Activated CD8-positive, alpha-beta memory T cell treated with anti-CD3 and anti-CD28 coated beads, Interleukin-2, amount 50 U/mL, for 24 hours (primary cell): Measurements from ENCODE around the gene KCNH1.

ENCODE experiments used
- DNase-seq: peaks from one replicate; pipeline ENCODE4 v3.0.0-alpha.2; 2020; ENCODE audit errors: extremely low read depth

KCNH1 gene

DNA sequence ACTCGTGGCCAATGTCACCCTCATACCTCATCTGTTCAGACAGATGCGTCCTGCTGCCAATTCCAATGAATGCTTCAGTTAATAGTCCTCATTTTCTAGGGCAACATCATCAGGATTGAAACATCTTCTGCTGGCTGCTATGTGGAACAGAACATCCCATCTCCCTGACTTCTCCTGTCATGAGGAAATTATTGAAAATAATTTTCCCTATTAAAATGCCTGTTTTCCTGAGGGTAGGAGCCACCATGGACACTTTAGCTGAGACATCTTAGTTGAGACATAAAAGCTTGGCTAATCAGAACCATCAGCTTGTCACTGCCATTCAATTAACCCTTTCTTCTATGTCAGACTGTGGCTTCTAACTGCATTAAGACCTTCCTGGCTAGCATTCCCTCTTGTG lies 409.2 kb downstream of the KCNH1 start:
- DNase-seq: no peak

DNA sequence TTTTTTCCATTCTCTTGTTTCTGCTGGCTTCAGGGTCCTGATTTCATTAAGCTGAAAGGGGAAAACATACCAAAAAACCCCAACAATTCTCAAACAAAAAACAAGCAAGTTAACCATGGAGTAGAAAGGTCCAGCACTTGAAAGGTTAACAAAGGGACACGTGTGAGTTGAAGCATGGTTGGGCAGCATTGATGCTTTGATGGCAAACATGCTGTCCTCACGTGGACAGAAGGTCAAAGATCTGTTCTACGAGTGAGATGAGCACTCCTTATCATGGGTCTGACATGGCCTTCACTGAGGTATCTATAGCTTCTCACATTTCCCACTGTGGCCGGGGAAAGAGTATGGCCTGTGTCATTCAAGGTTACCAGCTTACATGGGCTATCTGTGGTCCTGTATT lies 410.3 kb downstream of the KCNH1 start:
- DNase-seq: no peak

DNA sequence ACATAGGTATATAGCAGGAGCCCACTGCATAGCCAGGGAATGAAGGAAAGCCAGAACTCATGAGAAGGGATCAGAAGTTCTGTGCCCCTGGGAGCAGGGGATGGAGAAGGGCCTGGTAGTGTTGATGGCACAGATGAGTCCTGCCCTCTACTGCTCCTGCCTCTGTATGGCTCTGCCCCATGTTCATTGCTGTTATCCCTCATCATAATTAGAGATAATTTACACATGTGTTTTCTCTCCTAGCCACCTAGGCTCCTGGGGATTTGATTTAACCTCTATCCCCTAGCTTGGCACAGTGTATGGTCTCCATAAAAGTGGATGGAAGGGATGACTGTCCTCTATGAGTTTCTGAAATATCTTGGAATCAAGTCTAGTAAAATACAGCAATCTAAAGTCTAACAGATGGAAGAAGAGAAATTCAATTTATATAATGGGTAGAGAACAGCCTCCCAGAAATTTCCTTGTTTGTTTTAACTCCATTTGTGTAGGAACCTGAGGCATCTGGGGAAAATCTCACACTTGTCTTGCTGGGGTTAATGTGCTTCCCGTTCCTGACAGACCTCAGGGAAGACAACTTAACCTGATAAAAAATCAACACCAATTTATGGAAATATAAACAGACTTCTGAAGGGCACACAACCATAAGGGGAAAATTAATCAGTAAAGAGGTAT lies 411.4 kb downstream of the KCNH1 start:
- no peak for DNase-seq

DNA sequence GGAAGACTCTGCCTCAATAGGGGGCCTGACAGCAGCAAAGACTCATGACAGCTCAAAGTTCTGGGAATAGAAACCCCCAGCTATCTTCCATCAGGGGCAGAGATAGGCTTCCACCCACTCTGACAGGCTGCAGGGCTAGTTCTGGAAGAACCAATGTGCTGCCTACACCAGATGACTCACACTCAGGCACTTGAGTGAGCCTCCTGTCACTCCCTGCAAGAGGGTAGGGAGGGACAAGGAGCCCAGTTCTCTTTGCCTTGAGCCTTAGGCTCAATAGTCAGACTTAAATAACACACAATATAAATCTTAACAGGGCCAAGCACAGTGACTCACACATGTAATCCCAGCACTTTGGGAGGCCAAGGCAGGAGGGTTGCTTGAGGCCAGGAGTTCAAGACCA lies 418.9 kb downstream of the KCNH1 start:
- no peak for DNase-seq

DNA sequence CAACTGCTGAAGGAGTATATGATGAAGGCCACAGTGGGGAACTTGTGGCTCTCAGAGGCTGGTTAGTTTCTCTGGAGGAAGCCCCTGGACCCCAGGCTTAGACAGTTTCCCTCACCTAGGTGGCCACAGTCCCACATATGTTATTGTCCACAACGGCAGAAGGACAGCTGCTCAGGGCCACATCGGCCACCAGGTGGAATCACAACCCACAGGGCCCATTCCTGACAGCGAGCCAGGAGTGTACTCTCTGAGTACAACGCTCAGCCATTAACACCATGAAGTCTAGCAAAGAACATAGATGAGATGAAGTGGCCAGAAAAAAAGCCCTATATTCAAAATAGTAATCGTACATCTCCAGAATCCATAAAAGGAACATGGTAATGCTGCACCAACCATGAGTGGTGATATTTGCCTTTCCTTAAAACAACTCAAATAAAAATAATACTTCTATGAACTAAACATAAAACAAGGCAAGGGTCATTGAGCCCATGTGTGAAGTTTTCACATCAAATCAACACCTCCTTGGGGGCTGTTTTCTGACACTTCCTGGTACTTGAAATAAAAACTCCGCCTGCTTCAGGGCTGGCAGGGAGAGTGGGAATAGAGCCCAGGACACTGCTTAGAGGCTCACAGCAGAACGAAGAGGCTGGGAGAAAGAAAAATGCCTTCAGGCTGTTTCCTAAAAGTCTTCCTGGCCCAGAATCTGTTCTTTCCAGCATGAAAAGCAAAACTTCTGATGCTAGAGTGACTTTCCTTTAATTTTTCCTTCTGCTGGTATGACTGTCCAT lies 421.9 kb downstream of the KCNH1 start:
- no peak for DNase-seq

DNA sequence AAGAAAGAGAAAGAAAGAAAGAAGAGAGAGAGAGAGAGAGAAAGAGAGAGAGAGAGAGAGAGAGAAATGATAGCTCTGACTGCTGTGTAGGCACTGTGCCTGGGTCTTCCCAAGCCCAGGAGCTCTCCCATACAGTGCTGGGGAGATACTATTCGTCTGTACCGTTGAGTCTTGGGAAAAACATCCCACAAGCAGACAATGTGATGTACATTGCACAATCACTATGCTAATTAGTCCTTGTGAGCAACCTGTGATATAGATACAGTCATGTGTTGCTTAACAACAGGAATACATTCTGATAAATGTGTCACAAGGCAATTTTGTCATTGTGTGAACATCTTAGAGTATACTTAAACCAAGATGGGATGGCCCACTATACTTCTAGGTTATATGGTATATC lies 424.2 kb downstream of the KCNH1 start:
- DNase-seq: no peak

DNA sequence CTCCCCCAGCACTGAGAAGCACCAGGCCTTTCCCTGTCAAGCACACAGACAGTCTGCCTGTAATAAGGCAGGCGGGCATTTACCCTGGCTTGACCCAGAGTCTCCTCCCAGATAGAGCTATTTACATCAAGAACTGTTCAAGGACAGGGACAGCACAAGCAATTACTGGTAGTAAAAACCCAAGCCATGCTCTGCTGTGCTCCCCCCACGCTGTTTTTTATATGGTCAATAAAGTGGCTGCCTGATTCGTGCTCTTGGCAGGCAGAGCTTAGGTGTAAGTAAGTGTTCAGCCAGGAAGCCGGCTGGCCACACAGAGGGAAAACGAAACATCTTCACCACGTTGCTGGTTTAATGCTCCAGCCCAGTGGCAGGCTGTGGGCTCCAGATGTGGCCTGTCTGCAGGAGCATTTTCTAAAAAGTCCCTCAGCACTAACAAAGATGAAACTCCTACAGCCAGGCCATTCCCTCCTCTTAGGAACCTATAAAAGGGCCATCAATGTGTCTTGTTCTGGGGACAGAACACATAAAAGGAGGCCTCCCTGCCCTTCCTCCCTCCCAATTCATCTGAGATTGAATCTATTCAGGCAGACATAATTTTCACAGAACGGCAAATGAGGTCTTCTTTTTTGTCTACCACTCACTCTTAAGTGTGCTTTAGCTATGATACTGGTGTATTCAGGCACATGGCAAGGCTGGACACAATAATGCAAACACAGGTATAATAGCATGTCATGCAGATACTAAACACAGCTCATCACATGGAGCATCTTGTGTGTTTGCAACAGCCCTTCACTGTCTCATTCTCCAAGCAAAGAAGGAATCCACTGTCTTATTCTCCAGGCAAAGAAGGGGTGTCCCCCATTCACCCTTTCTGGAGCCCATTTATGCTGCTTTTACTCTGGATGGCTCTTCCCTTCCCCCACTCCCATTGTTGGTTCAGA lies 426.4 kb downstream of the KCNH1 start:
- no peak for DNase-seq

DNA sequence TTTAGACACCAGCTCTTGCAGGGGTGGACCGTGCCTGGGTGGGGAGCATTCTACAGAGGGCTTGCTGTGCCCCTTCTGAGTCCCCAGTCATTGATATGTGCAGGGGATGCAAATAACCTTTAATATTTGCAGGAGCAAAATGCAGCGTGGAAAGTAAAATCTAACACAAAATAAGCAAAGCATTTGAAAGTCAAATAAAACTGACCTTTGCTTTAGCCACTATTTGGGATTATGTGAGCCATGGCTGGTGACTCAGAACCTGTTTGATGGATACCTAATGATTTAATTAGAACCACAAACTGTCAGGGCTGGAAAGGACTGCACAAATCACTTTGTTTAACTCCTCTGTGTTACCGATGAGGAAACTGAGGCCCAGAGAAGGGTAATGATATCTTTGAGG lies 427.7 kb downstream of the KCNH1 start:
- no peak for DNase-seq

DNA sequence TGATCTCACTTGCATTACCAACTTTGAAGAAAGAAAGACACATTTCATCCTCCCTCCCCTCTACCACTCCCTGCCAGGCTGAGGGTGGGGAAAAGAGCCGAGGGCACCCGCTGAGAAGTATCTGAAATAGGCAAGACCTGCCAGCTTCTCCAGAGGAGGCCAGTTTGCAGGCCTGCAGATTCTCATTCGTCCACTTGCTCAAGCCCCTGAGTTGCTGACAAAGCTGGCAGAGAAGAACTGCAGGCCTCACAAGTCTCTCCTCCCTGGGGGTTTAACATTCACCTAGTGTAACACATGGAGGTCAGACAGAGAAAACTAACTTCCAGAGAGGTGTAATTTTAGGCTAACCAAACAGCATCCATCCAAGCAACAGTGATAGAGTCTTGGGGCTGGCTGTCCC lies 428.9 kb downstream of the KCNH1 start:
- DNase-seq: no peak

DNA sequence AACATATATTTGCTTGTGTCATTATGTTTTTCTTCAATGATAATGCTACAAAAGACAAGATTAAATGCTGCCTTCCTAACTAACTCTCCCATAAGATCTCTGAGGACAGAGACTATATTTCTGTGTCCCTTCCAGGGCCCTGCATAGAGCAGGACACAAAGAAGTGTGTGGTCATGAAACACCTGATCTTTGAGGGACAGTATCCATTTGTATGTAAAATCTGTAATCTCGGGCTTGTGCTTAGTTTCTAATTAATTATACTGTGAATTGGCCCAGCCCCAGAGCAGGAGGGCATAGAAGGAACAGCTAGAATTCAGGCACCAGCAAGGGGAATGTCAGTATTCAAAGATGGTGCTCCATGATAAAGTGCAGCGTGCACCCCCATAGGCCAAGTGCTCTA lies 430.4 kb downstream of the KCNH1 start:
- DNase-seq: no peak

DNA sequence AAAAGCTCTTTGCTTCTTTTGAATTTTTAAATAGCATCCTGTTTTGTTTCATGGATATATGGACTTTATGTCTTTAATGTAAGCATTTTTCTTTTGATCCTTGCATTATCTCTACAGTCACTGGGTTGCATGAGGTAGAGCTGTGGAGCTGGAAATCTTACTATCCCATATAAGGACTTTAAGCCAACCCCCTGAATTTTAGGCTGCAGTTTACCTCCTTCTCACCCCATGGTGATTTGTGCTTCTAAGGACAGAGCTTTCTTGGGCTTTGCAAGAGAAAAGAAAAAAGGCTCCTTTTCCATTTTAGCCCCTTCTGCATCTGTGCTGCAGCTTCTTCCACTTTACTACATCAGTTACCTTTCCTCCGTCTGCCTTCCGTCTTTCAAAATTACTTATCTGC lies 431.4 kb downstream of the KCNH1 start:
- DNase-seq: no peak

DNA sequence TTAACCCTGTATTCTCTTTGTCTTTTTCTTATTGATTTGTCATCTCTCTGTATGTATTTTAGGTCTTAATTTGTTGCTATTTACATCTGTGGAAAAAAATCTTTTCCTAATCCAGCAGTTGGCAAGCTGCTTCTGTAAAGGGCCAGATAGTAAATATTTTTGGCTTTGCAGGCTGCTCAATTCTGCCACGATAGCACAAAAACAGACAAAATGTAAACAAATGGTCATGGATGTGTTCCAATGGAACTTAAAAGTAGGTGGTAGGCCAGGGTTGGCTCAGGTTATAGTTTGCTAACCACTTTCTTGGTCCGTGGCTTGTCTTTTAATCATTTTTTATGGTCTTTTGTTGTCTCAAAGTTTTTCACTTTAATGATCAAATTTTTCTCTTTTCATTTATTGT lies 433.4 kb downstream of the KCNH1 start:
- no peak for DNase-seq

DNA sequence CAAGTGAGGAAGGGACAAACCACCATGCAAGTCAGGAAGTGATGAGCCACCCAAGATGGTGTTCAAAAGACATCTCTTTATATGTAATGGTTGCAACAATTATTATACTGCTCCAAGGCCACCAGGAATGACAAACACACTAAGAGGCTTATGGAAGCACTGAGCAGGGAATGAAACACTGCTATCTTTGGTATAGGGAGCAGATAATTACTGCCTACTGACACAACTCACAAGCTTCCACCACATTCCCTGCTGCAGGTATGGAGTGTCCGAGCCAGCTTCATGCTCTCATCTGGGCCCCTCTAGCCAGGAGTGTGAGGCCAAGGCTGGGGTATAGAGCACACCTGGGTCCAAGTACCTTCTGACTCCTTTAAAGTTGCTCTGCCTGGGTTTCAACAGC lies 433.9 kb downstream of the KCNH1 start:
- DNase-seq: no peak

DNA sequence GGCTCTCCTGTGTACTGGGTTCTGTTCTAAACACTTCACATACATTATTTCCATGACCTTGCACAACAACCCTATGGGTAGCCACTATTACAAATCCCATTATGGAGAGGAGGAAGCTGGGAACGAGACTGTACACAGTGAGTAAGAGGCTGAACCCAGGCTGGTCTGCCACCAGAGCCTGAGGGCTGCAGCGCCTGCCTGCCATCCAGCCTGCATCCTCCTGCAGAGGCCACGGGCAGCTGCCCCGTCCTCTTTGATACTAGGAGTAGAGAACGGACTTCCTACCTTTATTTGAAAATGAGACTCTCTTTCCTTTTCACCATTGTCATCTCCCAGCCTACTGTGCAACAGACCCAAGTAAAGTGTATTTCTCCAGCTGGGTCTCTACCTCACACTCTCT lies 435.3 kb downstream of the KCNH1 start:
- DNase-seq: no peak

DNA sequence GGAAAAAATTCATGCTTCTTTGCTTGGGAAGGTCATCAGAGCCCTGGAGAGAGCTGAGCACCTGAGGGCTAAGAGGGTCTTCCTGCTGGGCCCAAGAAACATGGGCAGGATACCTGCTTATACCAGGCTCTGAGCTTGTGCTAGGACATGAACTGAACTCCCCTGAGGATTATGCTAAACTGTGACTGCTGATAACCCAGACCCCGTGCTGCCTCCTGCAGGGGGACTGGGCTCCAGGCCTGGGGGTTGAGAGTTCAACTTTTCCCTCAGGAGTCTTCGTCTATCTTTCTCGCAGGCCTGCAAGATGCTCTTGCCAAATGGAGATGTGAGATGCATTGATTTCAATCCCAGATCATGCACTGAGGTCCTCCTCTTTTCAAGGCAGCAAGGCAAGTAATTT lies 436.8 kb downstream of the KCNH1 start:
- no peak for DNase-seq

DNA sequence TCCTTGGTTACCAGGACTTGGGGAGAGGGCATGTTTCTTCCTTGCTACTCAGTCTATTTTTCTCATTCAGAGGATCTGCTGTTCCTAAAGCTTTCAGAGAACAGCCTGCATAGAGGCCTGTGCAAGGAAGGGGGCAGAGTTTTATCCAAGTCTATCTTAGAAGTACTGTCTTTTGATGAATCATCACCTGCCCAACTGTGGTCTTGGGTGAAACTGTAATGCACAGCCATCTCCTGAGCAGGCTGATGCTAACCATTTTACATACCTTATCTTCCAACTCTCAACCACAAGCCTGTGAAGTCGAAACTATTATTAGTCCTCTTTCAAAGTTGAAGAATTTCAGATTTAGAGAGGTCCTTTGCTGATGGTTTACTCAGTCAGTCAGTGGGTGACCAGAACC lies 437.2 kb downstream of the KCNH1 start:
- no peak for DNase-seq

DNA sequence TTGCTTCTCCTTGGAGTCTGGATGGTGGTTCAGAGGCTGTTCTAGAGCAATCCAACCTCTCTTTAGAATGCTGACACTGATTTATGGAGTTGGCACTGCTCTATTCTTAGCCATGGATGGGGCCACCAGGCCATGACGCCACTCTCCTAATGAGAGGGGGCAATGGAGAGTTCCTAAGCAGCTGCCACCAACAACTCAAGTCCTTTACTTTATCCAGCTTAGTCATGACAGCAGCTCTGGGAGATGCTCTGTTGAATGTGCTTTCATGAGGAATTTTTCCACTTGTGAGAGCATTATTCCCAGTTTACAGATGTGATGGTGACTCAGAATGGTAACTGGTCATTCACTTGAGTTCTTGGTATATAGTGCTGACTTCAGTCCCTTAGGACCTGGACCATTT lies 438.9 kb downstream of the KCNH1 start:
- DNase-seq: no peak

DNA sequence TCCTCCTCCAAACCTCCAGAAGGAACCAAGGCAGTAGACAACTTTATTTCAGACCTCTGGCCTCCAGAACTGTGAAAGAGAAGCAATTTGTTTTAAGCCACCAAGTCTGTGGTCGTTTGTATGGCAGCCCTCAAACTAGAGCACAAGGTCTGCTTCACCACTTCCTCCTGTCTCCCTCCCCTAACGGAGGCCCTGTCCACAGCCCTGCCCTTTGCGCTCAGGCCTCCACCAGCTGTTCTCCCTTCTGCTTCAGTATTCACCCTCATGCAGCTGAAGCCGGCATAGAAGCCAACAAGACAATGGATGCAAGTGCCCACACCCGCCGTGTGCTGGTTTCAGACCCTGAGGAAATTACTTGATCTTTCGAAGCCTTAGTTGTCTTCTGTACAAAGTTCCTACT lies 441.2 kb downstream of the KCNH1 start:
- no peak for DNase-seq

DNA sequence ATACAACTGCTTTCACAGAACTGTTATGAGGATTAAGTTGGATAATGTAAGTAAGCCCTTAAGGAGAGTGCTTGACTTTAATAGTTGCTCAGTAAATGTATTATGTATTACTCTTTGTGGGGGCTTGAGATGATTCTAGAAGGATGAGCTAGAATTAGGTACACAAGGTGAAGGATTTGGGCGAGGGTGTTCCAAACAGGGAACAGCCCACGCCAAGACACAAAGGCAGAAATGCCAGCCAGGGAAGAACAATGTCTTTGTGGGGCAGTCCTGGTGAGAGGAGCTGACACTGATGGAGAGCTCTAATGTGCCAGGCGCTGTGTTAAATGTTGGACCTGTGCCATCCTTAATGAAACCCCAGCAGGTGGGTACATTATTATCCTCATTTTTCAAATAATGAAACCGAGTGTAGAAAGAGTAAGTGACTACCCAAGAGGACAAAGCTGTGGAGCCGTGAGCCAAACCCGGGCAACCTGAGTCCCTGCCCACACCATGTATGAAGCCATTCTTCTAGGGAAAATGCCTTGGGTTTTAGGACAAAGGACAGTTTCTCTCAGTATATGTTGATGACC lies 442.8 kb downstream of the KCNH1 start:
- no peak for DNase-seq

DNA sequence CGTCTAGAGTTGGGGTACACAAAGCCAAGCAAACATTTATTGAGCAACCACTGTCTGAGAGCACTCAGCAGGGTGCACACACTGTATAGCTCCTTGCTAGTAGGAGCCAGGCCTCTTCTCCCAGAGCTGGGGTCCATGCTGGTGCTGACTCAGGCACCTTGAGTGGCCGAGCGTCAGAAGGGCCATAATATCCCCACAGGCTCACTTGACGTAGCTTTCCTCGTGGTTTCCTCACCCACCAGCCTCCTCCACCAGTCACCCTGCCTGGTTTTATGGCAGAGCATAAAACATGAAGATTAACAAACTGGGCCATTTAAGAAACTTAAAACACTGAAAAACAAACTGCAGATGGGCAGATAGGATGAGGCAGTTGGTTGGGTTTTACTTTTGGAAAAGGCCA lies 443.7 kb downstream of the KCNH1 start:
- DNase-seq: no peak

DNA sequence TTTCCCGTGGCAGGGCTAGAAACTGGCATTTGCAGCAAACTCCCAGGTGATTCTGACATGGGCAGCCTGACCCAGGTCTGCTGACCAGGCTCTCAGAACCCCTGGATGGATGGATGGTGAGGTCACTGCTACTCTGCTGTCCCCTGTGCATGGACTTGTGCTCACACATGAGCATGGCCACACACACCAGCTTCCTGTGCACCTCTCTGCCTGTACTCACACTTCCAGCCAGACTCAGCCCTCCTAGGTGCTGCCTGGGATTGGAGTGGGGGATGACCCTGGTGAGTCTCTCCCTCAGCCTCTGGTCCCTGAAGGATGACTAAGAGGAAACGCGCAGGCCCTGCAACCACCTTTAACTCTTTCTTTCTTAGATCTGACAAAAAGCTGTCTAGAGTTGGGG lies 444.1 kb downstream of the KCNH1 start:
- DNase-seq: no peak

DNA sequence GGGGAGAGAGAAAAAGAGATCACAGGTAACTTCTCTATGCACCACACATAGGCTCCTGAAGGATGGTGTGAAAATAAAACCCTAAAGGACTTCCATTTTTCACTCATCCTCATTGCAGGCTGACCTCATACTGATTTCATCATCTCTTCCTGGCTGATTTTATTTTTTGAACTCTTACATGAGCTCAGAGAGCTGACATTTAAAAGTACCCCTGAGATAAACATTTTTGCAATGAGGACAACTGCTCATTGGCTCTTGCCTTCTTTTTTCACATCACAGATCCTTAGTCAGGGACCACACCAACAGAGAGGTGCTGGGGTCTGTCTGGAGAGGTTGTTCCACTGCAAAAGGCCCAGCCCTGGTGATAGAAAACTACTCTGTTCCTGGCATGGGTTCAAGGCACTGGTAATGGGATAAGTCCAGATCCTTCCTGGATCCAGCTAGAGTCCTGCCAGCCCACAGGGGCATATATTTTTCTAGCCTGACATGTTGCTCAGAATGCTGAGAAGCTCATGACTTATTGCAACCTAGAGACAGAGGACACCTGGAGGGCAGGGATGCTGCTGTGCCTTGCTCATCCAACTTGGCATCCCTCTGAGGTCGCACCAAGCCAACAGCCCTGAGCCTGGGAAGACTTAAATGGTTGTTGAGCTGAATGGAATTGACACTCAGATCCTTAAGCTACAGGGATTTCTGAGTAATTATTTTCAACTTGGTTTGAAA lies 445.3 kb downstream of the KCNH1 start:
- no peak for DNase-seq
